GM23338 (cell line): ENCODE measurements around the gene REM2.

ENCODE experiments used
- CREB1 ChIP-seq: fragments of 250-450 bp; sonication (Bioruptor Pico); IDR thresholded peaks from 2 replicates; pipeline ENCODE4 v1.5.0; 2020; ENCODE audit warnings: low read depth, mild to moderate bottlenecking, moderate library complexity
- CTCF ChIP-seq, 2 experiments: fragments of 200-600 bp in 1 of 2; sonication (generic) in 1 of 2; conservative IDR thresholded peaks; 2 replicates each; pipeline versions ENCODE4 v1.5.1 to v1.6.1; 2016 to 2017; ENCODE audit warnings: antibody characterized with exemption in 2 of 2, low read depth in 2 of 2, mild to moderate bottlenecking in 2 of 2, moderate library complexity in 1 of 2
- EZH2 ChIP-seq: fragments of 200-600 bp; sonication (generic); IDR thresholded peaks from one replicate; pipeline ENCODE4 v1.8.0; 2017; ENCODE audit warnings: antibody characterized with exemption, mild to moderate bottlenecking, low read depth; ENCODE audit not compliant: unreplicated experiment
- EZH2phosphoT487 ChIP-seq: fragments of 200-600 bp; sonication (generic); IDR thresholded peaks from one replicate; pipeline ENCODE4 v1.8.1; 2018; ENCODE audit warnings: antibody characterized with exemption; ENCODE audit not compliant: unreplicated experiment
- JUNB ChIP-seq: IDR thresholded peaks from one replicate; pipeline ENCODE4 v1.6.1; 2016; ENCODE audit warnings: antibody characterized with exemption; ENCODE audit not compliant: unreplicated experiment
- NANOG ChIP-seq: IDR thresholded peaks from 2 replicates; pipeline ENCODE4 v1.6.1; 2016; ENCODE audit warnings: antibody characterized with exemption, borderline replicate concordance
- POLR2AphosphoS5 ChIP-seq: IDR thresholded peaks from 2 replicates; pipeline ENCODE4 v1.6.1; 2016; ENCODE audit warnings: antibody characterized with exemption, low read depth
- REST ChIP-seq: IDR thresholded peaks from one replicate; pipeline ENCODE4 v1.6.1; 2018; ENCODE audit warnings: antibody characterized with exemption; ENCODE audit not compliant: unreplicated experiment

GRCh38 chr14:22903742-22904087 lies 20.7 kb downstream of the REM2 start:
- TF ChIP-seq JUNB = no peak
- TF ChIP-seq CTCF (conservative IDR thresholded peaks at IDR 0.05; ENCODE audit: low read depth in 2 of 2) = no peak
- TF ChIP-seq EZH2phosphoT487 = no peak
- no peak for TF ChIP-seq EZH2
- TF ChIP-seq POLR2AphosphoS5 = no peak
- no peak for TF ChIP-seq NANOG
- TF ChIP-seq REST = no peak
- no peak for TF ChIP-seq CREB1 (CRISPR knock-in tag)
